ENCODE results near the gene METTL6.
A peak's percentile ranks its signal among the peaks of the same experiment; 100 is the strongest.
"Not testable (repeated sequence)": the region's sequence is repeated elsewhere in the genome, so short reads cannot be mapped to it uniquely, and the experiment has no call there.

METTL6 gene

DNA sequence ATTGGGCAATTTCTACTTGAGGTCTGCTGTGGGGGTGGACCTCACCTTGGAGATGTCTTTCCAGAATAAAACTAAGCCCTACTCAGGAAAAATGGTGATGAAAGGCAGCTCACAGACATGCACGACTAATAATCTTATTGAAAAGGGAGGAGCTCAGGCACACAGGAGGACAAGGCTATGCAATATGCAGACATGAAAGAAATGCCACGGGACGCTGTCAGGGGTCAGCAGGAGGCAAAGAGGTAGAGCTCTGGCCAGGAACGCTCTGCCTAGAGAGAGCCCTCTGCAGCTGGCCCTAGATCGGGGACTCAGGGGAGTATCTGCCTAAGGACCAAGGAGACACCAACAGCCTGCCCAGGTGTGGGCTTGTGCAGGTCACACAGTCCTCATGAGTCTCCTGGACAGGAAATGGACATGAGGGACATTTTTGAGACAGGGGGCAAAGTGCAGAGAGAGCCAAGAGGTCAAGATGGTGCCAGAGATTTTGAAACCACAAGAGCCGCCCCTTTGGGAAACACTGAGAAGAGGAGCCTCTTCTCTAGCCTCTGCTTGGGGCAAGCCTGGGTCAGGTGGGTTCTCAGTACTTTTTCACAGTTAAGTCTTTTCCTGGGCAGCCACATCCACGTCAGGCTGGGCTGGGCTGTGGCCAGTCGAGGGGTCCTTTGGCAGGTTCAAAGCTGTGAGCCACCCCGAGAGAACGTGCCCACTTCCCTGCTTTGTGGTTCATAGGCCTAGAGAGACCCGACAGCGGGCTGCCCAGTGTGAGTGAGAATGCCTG is 23.3 kb upstream of the METTL6 start:
- DNase-seq: no peak

DNA sequence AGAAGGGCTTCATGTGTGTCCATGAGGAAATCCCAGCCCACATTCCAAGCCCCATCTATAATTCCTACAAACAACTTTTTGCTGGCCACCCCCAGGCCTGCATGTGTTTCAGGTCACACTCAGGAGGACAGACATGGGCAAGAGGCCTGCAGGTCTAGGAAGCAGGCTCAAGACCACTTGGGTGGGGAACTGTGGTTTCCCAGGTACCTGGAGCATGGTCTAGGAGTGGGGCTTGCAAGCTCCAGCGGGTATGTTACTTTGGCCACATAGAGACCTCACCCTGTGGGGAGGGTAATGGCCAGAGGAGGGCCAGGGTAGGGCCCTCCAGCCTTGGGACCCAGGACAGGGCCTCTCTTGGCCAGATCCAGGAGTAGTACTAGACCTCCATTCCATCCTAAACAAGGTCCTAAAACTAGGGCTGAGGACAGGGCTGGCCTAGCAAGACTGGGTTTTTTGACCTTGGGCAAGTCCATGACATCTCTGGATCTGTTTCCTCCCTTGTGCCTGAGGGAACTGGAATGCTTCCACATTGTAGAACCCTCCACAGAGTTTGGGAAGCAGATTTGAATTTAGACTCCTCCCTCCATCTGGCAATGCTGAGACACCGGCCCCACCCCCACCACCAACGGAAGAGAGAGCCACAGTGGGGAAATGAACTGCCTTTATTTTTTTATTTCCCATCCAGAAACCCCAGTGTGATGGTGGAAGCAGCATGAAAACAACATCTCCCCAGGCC is 22.3 kb upstream of the METTL6 start:
- no peak for DNase-seq

- no peak for DNase-seq
These were observed 16.6 kb upstream of the METTL6 start for GRCh38 chr3:15443826-15444524.

GRCh38 chr3:15440891-15441290 is 13.5 kb upstream of the METTL6 start:
- DNase-seq: no peak

GRCh38 chr3:15439476-15439875 is 12.1 kb upstream of the METTL6 start:
- no peak for DNase-seq

DNA sequence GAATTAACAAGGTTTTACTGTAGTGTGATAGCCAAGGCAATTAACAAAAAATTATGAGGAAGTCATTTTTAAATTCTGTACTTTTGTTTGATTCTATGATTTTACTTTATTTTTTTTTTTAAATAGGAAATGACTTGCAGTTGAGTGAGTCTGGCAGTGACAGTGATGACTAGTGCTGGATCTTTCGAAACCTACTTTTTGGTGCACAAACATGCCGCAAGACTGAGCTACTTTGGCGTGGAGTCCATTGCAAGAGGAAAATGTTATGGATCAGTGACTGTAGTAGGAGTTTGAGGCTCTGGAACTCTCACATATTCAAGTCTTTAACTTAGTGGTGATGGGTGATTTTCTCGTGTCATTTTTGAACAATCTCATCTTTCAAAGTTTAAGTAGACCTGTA is 11.6 kb upstream of the METTL6 start:
- DNase-seq: no peak

- no peak for DNase-seq
These were observed 8.9 kb upstream of the METTL6 start for GRCh38 chr3:15436246-15436645.

- DNase-seq: no peak
These were observed 7.4 kb upstream of the METTL6 start for GRCh38 chr3:15434756-15435155.

DNA sequence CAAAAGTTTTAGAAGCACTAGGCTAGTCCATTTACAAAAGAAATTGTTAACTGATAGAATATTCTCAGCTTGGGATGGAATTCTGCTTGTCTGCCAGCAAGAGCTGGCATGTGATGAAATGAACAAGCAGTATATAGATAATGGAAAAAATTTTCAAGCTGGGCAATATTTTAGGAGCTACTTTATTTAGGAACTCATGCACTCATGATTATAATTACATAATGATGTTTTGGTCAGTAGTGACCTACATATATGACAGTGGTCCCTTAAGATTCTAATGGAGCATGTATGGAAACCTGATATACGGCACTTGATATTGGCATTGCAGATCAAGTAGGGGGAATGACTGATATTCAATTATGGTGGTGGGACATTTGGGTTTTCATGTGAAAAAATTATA is 6.2 kb upstream of the METTL6 start:
- DNase-seq: no peak

DNA sequence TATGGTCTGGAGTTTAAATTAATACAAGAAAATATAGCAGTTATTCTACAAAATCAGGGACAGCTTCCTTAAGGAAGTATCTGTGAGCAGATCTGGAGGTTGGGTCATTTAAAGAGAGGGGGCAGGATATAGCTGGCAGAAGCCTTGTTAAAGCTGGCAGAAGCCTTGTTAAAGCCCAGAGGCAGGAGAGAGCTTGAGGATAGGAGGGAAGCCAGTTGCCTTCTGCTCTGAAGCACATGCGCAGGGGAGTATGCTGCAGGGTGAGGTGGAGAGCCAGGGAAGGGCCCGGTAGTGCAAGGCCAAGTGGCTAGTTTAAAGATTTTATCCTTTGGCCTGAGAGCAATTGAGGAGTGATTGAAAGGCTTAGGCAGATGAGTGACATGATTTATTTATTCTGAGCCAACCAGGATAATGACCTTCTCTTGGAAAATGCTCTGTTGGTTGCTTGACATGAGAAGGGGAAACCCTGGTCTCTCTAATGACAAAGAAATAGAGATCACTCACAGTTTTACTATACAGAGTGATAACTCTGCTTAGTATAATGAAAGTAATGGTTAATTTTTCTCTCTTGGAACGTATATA is 4.0 kb upstream of the METTL6 start:
- no peak for DNase-seq

DNA sequence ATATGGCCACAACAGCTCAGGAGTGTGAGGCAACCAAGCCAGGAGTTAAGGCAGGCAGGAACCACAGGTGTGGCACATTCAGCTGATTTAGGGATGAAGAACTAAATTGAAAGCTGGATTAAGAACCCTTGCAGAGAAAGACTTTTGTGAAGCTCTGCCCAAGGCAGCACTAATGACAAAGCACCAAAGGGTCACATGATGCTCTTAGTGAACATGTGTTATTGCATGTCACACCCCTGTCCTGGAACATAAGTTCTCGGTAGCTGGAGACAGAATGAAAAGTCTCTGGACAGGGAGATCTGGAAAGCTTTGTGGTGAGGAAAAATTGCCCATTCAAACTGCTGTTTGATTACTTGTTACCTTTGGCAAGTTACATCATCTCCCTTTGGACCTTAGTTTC is 3.3 kb upstream of the METTL6 start:
- DNase-seq: no peak

DNA sequence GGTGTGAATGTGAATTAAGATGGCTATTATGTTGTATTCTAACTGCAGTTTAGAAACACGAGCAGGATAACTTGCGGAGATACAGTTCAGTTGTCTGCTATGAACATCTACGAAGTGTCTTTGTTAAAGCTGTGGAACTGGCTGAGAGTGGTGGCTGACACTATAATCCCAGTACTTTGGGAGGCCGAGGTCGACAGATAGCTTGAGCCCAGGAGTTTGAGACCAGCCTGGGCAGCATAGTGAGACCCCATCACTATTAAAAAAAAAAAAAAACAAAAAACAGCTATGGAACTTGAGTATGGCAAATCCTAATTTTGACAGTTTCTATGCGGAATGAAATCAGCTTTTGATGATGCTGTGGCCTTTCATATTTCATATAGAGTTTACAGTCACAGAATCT is 1.7 kb upstream of the METTL6 start:
- no peak for DNase-seq

GRCh38 chr3:15428539-15428938 is 1.2 kb upstream of the METTL6 start:
- DNase-seq: peak; percentile 9 to 23

- DNase-seq: no peak
These were observed 637 bp upstream of the METTL6 start for GRCh38 chr3:15427981-15428380.

DNA sequence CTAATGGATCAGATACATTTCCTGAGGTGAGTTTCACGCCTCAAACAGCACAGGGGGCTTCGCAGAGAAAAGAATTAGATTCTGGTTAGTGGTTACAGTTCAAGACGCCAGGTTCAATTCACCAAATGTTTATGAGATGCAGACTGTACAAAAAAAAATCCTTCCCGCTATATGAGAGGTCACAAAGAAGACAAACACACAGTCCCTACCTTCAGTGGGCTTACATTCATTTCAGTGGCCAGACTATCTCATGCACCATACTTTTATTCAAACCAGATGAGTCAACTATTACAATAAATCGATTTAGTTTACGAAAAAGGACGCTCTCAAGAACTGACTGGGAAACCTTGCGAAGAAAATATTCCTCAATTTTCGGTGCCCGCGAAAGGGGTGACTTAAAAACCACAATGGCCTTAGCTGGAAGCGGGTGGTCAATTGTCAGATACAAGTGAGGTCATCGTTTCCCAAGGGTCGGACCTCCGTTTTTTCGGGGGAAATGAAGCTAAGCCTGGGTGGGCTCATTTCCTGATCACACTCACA is 695 bp downstream of the METTL6 start:
- DNase-seq: no peak

GRCh38 chr3:15420871-15421270 is 6.5 kb downstream of the METTL6 start:
- DNase-seq: no peak

DNA sequence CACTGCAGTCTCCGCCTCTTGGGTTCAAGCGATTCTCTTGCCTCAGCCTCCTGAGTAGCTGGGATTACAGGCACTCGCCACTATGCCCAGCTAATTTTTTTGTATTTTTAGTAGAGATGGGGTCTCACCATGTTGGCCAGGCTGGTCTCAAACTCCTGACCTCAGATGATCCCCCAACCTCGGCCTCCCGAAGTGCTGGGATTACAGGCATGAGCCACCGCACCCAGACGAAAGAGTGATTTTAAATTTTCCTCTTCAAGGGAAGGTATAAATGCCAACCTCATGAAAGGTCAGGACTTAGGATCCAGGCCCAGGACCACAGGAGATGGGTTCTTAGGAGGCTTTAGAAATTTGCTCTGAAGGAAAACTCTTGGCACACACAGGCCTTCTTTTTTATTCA is 16.4 kb downstream of the METTL6 start:
- not testable (repeated sequence) for DNase-seq

DNA sequence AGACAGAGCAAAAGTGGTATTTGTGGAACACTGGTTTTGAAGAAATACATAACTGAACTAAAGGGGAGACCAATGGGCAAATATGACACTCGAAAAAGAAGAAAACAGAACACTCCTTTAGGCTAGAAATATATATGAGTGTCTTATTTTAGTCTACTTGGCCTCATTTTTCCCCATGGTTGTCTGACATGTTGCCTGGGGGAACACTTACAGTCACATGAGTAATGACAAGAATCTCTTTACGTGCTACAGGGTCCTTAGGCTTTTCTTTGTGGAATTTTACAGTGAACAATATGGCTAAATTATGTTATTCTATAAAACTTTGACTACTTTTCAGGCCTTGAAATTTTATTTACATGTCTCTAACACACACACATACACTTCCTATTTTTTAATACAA is 17.6 kb downstream of the METTL6 start:
- no peak for DNase-seq

GRCh38 chr3:15409239-15409638 is 18.1 kb downstream of the METTL6 start:
- no peak for DNase-seq

- peak; percentile 14 to 23 for DNase-seq
These were observed 21.8 kb downstream of the METTL6 start for GRCh38 chr3:15405448-15406050.

DNA sequence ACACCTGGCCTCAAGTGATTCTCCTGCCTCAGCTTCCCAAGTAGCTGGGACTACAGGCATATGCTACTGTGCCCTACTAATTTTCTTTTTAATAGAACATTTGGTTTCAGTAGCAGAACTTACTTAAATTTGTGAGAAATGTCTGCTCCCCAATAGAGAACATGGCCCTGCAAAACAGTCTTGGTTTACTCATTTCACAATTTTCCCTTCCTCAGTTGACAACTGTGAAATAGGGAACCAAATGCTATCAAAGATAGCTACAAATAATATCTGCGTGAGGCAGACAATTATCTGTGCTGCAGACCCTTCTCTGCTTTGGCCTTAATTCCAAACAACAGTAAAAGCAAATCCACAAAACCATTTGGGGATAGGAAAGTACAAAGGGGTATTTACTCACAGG is 22.6 kb downstream of the METTL6 start:
- no peak for DNase-seq

DNA sequence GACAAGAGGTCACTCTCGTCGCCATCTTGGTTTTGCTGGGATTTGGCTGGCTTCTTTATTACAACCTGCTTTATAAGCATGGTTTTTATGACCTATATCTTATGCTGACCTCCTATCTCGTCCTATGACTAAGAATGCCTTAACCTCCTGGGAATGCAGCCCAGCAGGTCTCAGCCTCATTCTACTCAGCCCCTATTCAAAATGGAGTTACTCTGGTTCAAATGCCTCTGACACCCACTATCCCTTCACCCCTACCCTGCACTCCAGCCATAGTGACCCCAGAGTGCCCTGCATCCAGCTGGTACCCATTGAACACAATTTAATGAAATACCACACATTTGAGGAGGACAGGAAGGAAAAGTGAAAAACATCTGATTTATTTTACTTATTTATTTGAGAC is 23.4 kb downstream of the METTL6 start:
- DNase-seq: no peak

GRCh38 chr3:15403495-15403894 is 23.8 kb downstream of the METTL6 start:
- no peak for DNase-seq
